Activated B cell treated with CpG ODN at 0.5 μM for 24 hours (primary cell): ENCODE data around the gene IGSF21. TPM values are rescaled to one million over a fixed set of nuclear protein-coding genes. Genes with fewer than 3 reads are reported as not detected.

Experiments
- ATAC-seq: fragments of 200-7000 bp; cut with Tn5 transposase; one replicate; pipeline ENCODE4 v1.10.0; 2021; ENCODE audit warnings: low read depth, mild to moderate bottlenecking, moderate library complexity
- CTCF ChIA-PET: fragments of 350-600 bp; sonication (Branson Sonifier 250); formaldehyde crosslinking; loops from one replicate; lab custom pipeline; 2021; ENCODE audit warnings: antibody characterized with exemption; lab: Charles Lee
- POLR2A ChIA-PET: fragments of 350-600 bp; sonication (Branson Sonifier 250); formaldehyde crosslinking; loops from one replicate; lab custom pipeline; 2021; ENCODE audit warnings: antibody characterized with exemption; lab: Charles Lee
- DNase-seq: peaks from one replicate; pipeline ENCODE4 v3.0.0; 2022
- H3K27ac Mint-ChIP-seq: one replicate; pipeline ENCODE4 v1.8.0; 2020; ENCODE audit warnings: mixed read lengths
- H3K27me3 Mint-ChIP-seq: one replicate; pipeline ENCODE4 v1.8.0; 2021; ENCODE audit warnings: mixed read lengths
- H3K36me3 Mint-ChIP-seq: one replicate; pipeline ENCODE4 v1.8.0; 2021; ENCODE audit warnings: low read depth, mixed read lengths
- H3K4me1 Mint-ChIP-seq: one replicate; pipeline ENCODE4 v1.8.0; 2021; ENCODE audit warnings: mixed read lengths
- H3K4me3 Mint-ChIP-seq: one replicate; pipeline ENCODE4 v1.8.0; 2020; ENCODE audit warnings: mild to moderate bottlenecking, mixed read lengths
- H3K9me3 Mint-ChIP-seq: one replicate; pipeline ENCODE4 v1.8.0; 2020; ENCODE audit warnings: mixed read lengths
- intact Hi-C: fragments of 100-400 bp; cut with micrococcal nuclease; formaldehyde crosslinking; loops from one replicate; pipeline ENCODE4 v1.15.1; 2024
- total RNA-seq: library from RNA; stranded (reverse); gene quantifications from 2 replicates; pipeline ENCODE4 v1.2.3, GENCODE V29; 2022
- TF ChIP-seq, protein P1 (sequence below): fragments of 200-600 bp; IDR thresholded peaks from one replicate; pipeline ENCODE4 v1.8.0; 2022; ENCODE audit warnings: antibody characterized with exemption, mild to moderate bottlenecking

The IGSF21 gene
- total RNA-seq, 1 donor from 2014 or later: not detected

DNA sequence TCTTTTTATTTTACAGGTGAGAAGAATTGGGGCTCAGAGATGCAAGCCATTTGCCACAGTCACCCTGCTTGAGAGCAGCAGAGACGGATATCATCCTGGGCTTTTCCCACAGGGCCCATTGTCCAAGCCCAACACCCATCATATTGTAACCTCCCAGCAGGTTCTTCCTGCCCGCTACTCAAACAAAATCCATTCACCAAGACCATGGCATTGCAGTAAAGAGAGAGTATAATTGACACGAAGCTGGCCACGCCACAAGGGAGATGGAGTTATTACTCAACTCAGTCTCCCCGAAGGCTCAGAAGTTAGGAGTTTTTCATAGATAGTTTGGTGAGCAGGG is 312.2 kb downstream of the IGSF21 start:
- intact Hi-C loops: no loop called here
- no peaks in the 10 kb centered on the region for H3K4me1 Mint-ChIP-seq
- no peak for DNase-seq
- H3K9me3 Mint-ChIP-seq: peaks cover under 1% of the 10 kb centered on the region
- TF ChIP-seq, protein P1, sequence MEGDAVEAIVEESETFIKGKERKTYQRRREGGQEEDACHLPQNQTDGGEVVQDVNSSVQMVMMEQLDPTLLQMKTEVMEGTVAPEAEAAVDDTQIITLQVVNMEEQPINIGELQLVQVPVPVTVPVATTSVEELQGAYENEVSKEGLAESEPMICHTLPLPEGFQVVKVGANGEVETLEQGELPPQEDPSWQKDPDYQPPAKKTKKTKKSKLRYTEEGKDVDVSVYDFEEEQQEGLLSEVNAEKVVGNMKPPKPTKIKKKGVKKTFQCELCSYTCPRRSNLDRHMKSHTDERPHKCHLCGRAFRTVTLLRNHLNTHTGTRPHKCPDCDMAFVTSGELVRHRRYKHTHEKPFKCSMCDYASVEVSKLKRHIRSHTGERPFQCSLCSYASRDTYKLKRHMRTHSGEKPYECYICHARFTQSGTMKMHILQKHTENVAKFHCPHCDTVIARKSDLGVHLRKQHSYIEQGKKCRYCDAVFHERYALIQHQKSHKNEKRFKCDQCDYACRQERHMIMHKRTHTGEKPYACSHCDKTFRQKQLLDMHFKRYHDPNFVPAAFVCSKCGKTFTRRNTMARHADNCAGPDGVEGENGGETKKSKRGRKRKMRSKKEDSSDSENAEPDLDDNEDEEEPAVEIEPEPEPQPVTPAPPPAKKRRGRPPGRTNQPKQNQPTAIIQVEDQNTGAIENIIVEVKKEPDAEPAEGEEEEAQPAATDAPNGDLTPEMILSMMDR: no peak
- ChIA-PET POLR2A (no interaction called here), CTCF (no interaction called here)
- no peak for ATAC-seq
- no peak overlapping the region for H3K27ac Mint-ChIP-seq
- H3K27me3 Mint-ChIP-seq: peaks cover 8% of the 10 kb centered on the region
- no peak overlapping the region for H3K4me3 Mint-ChIP-seq
- H3K36me3 Mint-ChIP-seq: no peaks in the 10 kb centered on the region

DNA sequence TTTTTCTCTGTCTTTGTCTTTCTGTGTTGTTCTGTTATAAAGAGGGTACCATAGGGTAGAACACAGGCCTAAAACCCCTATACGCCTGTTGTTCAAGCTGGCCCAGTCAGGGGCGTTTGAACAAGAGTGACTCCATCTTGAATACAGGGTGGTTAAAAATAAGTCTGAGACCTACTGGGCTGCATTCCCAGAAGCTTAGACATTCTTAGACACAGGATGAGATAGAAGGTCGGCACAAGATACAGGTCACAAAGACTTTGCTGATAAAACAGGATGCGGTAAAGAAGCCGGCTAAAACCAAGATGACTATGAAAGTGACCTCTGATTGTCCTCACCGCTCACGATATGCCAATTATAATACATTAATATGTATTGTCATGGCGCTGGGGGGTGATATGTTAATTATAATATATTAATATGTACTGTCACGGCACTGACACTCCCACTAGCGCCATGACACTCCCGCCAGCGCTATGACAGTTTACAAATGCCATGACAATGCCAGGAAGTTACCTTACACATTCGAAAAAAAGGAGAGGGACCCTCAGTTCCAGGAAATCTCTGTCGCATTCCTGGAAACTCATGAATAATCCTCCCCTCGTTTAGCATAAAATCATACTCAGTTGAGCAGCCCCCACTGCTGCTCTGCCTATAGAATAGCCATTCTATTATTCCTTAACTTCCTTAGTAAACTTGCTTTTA is 314.6 kb downstream of the IGSF21 start:
- H3K27ac Mint-ChIP-seq: no peak overlapping the region
- DNase-seq (no peak), ATAC-seq (no peak)
- H3K4me1 Mint-ChIP-seq: no peaks in the 10 kb centered on the region
- CTCF ChIA-PET: no interaction called here
- POLR2A ChIA-PET: no interaction called here
- peaks cover 12% of the 10 kb centered on the region for H3K27me3 Mint-ChIP-seq
- TF ChIP-seq, protein P1: no peak
- no peaks in the 10 kb centered on the region for H3K36me3 Mint-ChIP-seq
- H3K9me3 Mint-ChIP-seq: peaks cover 4% of the 10 kb centered on the region
- H3K4me3 Mint-ChIP-seq: no peak overlapping the region
- intact Hi-C loops: no loop called here

DNA sequence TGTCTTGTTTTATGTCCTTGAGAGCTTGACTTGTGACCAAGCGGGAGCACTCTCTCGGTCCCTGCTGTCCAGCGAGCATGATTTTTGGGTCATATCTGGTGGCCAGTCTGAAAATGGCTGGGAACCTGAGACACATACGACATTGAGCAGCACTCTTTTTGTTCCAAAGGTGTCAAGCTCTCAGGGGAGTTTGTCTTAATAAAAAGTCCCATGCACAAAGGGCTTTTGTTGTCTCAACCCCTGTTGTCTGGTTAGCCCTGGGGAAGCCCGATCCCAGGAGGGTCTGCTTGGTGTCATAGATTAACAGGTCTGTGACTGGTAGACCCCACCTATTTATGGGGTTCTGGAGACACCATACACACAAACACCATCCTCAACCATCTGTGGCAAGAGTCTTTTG is 315.4 kb downstream of the IGSF21 start:
- ChIA-PET CTCF (no interaction called here), POLR2A (no interaction called here)
- ATAC-seq (no peak), DNase-seq (no peak)
- H3K27me3 Mint-ChIP-seq: peaks cover 12% of the 10 kb centered on the region
- H3K9me3 Mint-ChIP-seq: peaks cover 6% of the 10 kb centered on the region
- intact Hi-C loops: no loop called here
- H3K4me3 Mint-ChIP-seq: no peak overlapping the region
- no peak overlapping the region for H3K27ac Mint-ChIP-seq
- H3K36me3 Mint-ChIP-seq: no peaks in the 10 kb centered on the region
- H3K4me1 Mint-ChIP-seq: no peaks in the 10 kb centered on the region
- TF ChIP-seq, protein P1: no peak

DNA sequence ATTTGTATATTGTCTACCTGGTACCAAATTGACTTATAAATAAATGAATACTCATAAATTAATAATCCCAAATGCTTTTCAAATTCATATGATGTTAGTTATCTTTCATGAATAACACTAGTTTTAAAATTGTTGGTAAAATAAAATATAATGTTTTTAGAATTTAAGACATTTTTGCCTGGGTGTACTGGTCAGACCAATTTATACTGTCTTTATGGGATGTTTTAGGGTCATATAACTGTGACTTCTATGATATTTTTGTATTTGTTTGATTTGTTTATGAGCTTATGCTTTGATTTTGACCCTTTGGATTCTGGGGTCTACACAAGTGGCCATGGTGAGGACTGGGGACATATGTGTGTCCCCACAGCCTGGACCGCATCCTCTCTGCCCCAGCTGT is 319.0 kb downstream of the IGSF21 start:
- Mint-ChIP-seq H3K27ac (no peak overlapping the region), H3K9me3 (peaks cover 6% of the 10 kb centered on the region), H3K4me3 (no peak overlapping the region), H3K27me3 (peaks cover 3% of the 10 kb centered on the region), H3K4me1 (no peaks in the 10 kb centered on the region), H3K36me3 (no peaks in the 10 kb centered on the region)
- ChIA-PET CTCF (no interaction called here), POLR2A (no interaction called here)
- DNase-seq (no peak), ATAC-seq (no peak)
- intact Hi-C loops: no loop called here
- TF ChIP-seq, protein P1: no peak
